ENCODE measurements around the gene EPHB1.

GRCh38 chr3:134854254-134854653 is 59.2 kb downstream of the EPHB1 start:
- TF ChIP-seq ZNF274 (IDR thresholded peaks at IDR 0.05; ENCODE audit: low read depth, low read length) (no peak), YY1 (IDR thresholded peaks at IDR 0.05; ENCODE audit: insufficient read depth, insufficient read length) (no peak), SUZ12 (IDR thresholded peaks at IDR 0.05; ENCODE audit: extremely low read depth, insufficient read depth, insufficient read length) (no peak)

All from NT2/D1 (cell line).